ENCODE measurements around the gene HSBP1L1.

HSBP1L1 gene

GRCh38 chr18:79930020-79930642 lies 34.3 kb upstream of the HSBP1L1 start:
- no peak for DNase-seq

DNA sequence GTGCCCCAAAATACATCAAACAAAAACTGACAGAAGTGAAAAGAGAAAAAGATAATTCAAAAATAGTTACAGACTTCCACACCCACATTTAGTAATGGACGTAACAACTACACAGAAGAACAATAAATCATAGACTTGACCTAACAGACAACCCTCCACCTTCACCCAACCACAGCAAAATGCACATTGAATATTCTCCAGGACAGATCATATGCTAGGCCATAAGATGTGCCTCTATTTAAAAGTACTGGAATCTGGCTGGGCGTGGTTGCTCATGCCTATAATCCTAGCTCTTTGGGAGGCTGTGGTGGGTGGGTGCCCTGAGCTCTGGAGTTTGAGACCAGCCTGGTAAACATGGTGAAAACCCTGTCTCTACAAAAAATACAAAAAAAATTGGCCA lies 33.0 kb upstream of the HSBP1L1 start:
- no peak for DNase-seq

DNA sequence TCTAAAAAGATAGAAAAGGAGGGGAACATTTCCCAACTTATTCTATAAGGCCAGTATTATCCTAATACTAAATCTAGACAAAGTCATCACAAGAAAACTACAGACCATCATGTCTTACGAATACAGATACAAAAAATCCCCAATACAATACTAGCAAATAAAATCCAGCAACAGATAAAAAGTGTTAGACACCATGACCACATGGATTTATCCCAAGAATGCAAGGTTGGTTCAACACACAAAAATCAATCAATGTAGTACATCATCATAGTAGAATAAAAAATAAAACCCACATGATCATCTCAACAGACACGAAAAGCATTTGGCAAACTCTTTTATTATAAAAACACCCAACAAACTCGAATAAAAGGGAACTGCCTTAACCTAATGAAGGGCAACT lies 31.5 kb upstream of the HSBP1L1 start:
- no peak for DNase-seq

- no peak for DNase-seq
These were observed 30.7 kb upstream of the HSBP1L1 start for GRCh38 chr18:79933765-79934164.

- no peak for DNase-seq
These were observed 29.9 kb upstream of the HSBP1L1 start for GRCh38 chr18:79934311-79935097.

DNA sequence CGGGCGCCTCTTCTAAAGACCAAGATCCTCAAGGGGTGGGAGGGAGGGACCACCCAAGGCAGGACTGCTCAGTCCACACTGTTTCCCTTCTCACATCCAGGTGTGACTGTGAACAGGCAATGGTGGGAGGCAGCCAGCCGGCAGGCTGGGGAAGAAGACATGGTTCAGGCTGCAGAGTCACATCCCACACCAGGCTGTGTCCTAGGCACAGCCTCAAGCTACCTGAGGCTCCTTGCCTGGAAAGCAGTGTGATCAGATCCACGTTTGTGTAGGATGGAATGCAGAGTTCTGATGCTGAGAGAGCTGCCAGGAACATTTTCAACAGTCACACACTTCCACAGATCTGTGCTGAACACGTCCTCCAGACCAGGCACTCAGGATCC lies 29.4 kb upstream of the HSBP1L1 start:
- DNase-seq, result no peak

DNA sequence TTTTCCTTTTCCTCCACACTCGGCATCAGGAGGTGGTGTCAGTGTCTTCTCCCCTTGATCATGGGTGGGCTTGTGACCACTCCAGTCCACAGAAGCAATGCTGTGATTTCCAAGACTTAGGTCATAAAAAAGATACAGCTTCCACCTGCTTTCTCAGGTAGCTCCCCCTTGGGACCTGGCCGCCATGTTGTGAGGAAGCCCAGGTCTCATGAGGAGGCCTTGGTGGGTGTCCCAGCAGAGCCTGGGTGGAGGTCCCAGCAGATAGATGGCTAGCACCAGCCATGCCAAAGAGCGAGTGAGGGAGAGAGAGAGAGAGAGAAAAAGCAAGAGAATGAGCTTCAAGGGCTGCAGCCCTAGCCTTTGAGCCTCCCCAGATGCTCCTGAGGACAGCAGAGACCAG lies 28.9 kb upstream of the HSBP1L1 start:
- no peak for DNase-seq

DNA sequence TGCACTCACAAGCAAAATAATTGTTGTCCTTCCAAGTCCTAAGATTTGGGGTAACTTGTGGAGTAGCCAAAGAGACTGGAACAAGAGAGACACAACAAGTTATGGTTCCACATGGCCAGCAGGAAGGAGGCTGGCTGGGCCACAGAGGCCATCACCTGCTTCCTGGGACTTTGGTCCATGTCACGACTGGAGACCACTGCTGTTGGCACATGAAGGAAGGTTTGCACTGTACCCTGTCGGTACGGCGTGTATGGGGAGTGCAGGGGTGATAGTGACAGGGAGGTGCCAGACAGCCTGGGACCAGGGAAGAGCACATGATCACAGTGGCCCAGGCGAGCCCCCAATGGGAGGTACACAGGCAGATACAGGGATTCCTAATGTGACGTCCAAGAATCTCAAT lies 28.5 kb upstream of the HSBP1L1 start:
- no peak for DNase-seq

GRCh38 chr18:79936641-79937040 lies 27.8 kb upstream of the HSBP1L1 start:
- no peak for DNase-seq

GRCh38 chr18:79937103-79937860 lies 27.2 kb upstream of the HSBP1L1 start:
- no peak for DNase-seq

DNA sequence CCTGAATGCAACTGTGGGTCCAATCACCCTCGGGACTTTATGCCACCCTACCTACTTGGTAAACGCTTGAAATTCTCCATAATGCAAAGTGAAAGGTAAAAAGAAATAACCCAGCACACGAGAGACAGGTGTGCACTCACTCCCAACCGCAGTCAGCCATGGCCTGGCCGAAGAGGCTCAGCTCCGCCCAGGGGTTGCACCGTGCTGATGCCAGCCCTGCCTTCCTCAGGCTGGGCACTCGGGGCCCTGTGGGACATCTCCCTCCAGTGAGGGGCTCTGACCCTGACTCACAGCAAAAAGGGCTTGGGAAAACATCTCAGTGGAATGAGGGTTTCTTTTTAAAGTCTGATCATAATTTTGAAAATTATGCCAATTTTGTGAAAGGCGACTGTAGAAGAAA lies 26.2 kb upstream of the HSBP1L1 start:
- no peak for DNase-seq

DNA sequence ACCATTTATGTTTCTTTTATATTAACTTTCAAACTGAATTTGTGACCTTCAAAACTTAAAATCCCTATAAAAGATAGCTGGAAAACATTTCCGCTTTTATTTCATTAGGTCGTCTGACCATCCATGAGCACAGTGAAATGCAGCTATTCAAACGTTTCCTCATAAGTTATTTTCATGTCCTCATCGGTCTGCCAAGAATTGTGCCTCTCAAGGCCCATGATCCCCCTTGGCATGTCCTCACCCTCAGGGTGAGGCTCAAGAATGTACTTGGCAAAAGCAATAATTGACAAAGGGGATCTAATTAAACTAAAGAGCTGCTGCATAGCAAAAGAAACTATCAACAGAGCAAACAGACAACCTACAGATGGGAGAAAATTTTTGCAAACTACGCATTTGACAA lies 25.3 kb upstream of the HSBP1L1 start:
- DNase-seq, result no peak

- DNase-seq, result no peak
These were observed 24.2 kb upstream of the HSBP1L1 start for GRCh38 chr18:79940126-79940813.

DNA sequence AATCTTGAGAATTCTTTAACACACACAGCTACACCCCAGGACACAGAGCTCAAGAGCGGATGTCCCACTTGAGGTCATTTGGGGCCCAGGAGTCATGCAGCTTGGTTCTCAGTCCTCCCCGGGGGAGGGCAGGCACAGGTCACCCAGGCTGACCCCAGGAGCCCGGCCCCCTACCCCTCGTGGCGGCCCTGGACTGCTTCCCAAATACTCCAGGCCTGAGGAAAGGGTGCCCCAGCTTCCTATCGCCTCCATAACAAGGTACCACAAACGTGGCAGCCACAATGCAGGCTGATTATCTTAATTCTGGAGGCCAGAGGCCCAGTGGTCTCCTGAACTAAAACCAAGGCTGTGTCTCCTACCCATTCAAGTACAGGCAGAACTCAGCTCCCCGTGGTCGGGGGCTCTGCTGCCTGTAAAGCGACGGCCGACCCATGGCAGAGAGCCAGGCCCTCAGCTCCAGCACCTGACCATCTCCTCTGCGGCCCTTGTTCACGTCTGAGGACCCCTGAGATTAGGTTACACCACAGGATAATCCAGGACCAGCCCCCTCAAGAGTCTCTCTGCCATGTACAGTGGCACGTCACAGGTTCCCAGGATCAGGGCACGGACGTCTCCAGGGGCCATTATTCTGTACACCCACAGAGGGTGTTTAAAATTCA lies 23.5 kb upstream of the HSBP1L1 start:
- no peak for DNase-seq

DNA sequence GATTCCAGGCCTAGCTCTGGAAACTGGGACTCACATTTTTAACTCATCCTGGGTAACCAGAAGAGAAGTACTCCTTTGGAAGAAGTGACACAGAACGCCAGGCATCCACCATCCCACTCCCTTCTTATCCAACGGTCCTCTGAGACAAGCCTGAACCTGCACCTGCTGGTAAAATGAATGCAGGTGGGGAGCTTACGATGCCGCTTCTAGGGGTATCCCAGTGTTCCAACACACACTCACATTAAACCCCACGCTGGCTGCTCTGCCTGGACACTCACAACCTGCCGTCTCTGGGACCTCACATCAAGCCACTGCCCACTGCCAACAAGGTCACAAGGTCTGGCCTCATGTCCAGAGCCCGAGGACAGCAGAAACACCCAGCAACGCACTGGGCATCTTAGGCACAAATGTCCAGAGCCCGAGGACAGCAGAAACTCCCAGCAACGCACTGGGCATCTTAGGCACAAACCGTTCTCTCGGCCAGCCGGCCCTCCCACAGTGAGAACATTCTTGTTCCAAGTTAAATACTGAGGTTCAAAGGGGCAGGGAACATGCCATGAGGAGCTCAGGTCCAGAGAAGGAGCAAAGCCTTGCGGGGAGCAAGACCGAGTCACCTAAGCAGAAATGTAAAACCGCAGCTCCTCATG lies 22.8 kb upstream of the HSBP1L1 start:
- no peak for DNase-seq

DNA sequence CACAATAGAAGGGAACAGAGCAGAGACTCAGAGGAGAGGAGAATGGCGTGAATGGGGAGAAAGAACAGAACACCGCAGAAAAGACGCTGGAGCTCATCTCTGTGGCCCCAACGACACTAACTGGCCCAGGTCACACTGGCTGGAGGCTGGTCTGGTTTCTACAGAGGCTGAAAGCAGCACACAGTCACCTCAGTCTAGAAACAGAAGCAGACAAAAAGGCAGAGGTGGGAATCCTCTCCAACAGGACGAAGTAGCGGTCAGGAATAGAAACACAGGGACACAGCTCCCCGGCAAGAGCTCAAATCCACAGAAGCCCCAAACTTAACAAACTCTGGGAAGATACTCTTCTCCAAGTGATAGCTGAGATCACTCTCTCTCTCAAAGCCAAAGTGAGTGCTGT lies 22.2 kb upstream of the HSBP1L1 start:
- no peak for DNase-seq

DNA sequence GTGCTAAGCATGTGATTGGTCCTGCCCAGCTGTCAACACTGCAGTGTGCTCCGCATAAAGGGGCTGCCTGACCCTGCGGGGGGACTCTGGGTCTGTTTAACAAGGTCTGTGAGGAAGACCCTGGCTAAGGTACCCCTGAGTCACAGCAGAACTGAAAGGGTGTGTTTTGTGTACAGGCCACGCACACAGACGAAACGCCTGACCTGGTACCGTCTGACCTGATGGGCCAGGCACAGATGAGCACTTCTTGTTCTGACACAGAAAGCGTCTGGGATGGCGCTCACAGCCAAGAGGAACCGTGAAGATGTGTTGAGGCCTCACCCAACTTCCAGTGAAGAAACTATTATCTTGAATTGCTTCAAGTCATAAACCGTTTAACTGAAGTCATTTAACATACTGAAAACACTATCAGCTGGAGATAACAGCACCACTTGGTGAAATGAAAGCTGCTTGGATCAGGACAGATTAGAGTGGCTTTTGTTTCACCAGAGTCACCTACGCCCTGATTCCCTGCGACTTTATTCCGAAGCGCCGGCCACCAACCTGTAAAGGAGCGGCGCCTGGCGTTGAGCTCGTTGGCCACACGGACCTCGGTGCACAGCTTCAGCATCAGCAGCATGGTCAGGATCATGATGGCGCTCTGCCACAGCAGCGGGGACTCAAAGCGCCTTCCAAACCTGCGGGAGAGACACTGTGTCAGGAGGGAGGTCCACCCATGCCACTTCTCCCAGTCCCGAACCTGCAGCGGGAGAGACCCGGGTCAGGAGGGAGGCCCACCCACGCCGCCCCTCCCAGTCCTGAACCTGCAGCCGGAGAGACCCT lies 21.4 kb upstream of the HSBP1L1 start:
- no peak for DNase-seq

GRCh38 chr18:79943608-79944125 lies 20.8 kb upstream of the HSBP1L1 start:
- no peak for DNase-seq

DNA sequence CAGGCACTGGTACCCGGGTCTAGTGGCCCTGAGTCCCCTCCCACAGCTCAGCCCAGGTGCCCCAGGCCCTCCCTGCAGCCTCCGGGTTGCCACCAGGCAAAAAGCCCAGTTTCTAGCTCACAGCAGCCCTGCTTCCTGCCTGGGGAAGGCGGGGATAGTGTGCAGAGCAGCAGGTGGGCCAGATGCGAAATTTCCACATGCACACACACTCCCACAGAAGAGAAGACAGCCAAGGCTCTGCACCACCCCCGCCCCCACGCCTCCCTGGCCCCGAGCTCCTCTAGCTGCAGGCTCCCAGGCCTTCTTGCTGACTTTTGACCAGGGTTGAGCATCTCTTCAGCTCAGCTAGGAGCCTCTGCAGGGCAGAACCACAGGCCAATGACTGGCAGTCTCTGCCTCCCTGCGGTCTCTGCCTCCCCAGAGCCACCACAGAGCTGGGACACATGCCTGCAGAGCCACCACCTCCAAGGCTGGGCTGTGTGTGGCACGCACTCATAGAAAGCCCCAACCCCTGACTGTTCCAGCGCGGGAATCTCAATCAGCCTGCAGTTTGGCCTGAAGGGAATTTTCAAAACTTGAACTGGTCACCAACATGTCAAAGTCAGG lies 20.2 kb upstream of the HSBP1L1 start:
- no peak for DNase-seq

DNA sequence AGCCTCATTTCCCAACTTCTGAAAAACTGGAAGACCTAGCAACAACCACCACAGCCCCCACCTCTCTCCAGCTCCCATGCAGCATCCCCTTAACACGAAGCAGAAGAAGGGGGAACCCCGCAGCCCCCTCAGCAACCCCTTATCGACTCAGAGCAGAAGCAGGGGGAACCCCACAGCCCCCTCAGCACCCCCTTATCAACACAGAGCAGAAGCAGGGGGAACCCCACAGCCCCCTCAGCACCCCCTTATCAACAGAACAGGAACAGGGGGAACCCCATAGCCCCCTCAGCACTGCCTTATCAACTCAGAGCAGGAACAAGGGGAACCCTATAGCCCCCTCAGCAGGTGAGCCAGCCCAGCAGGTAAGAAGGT lies 19.7 kb upstream of the HSBP1L1 start:
- no peak for DNase-seq

Measured in NCI-H187 treated with DMSO at 0.1 percent for 48 hours (cell line).